ENCODE data around the gene GPS1.

Gene GPS1

GRCh38 chr17:82022981-82023446 lies 28.7 kb upstream of the GPS1 start, which contains the start of gene LRRC45:
Gene LRRC45 (plus strand): TSS chr17:82023305. CDS start chr17:82023644, 339 bp downstream.
- DNase-seq (ENCODE audit: extremely low read depth, low read depth), result peak; percentile 98
- no peak for TF ChIP-seq CTCF (IDR thresholded peaks at IDR 0.05; ENCODE audit: low read depth, low read length, missing control alignments)
- H3K4me3 ChIP-seq (replicated peaks; ENCODE audit: low read depth, low read length), result peak within 1 kb of the TSS; percentile 89

GRCh38 chr17:82023447-82024241 lies 28.1 kb upstream of the GPS1 start:
- DNase-seq (ENCODE audit: extremely low read depth, low read depth), result no peak
- no peak for TF ChIP-seq CTCF (IDR thresholded peaks at IDR 0.05; ENCODE audit: low read depth, low read length, missing control alignments)
- H3K4me3 ChIP-seq (replicated peaks; ENCODE audit: low read depth, low read length), result peak overlapping the region; percentile 69

- no peak for TF ChIP-seq CTCF (IDR thresholded peaks at IDR 0.05; ENCODE audit: low read depth, low read length, missing control alignments)
- H3K4me3 ChIP-seq (replicated peaks; ENCODE audit: low read depth, low read length), result no peak overlapping the region
- DNase-seq (ENCODE audit: extremely low read depth, low read depth), result no peak
Measured at GRCh38 chr17:82024859-82025258, 26.8 kb upstream of the GPS1 start.

GRCh38 chr17:82025401-82026107 lies 26.1 kb upstream of the GPS1 start:
- DNase-seq (ENCODE audit: extremely low read depth, low read depth), result no peak
- no peak overlapping the region for H3K4me3 ChIP-seq (replicated peaks; ENCODE audit: low read depth, low read length)
- TF ChIP-seq CTCF (IDR thresholded peaks at IDR 0.05; ENCODE audit: low read depth, low read length, missing control alignments), result no peak

GRCh38 chr17:82028246-82028645 lies 23.5 kb upstream of the GPS1 start:
- H3K4me3 ChIP-seq (replicated peaks; ENCODE audit: low read depth, low read length), result no peak overlapping the region
- DNase-seq (ENCODE audit: extremely low read depth, low read depth), result no peak
- TF ChIP-seq CTCF (IDR thresholded peaks at IDR 0.05; ENCODE audit: low read depth, low read length, missing control alignments), result no peak

GRCh38 chr17:82028966-82029365 lies 22.7 kb upstream of the GPS1 start:
- DNase-seq (ENCODE audit: extremely low read depth, low read depth), result no peak
- TF ChIP-seq CTCF (IDR thresholded peaks at IDR 0.05; ENCODE audit: low read depth, low read length, missing control alignments), result no peak
- no peak overlapping the region for H3K4me3 ChIP-seq (replicated peaks; ENCODE audit: low read depth, low read length)

Data from HFF-Myc (cell line).